ENCODE data around the gene OAT. TPM values are rescaled to one million over a fixed set of nuclear protein-coding genes. Genes with fewer than 3 reads are reported as not detected.

Gene OAT
- total and polyA plus RNA-seq, 2 donors (not counting 3 experiments of a cell fraction or from before 2014, with no cell fraction given): 69.9 to 90.8 TPM

- no peak overlapping the region for H2AFZ ChIP-seq (ENCODE audit: low read depth, low read length)
- dilution Hi-C loops (cut with MboI; ENCODE audit: extremely low pct_ligation_motif_present, low sequenced_read_pairs) (no loop called here), intact Hi-C loops (cut with micrococcal nuclease) (no loop called here)
- H3K9me3 ChIP-seq (replicated peaks; ENCODE audit: control insufficient read depth, insufficient read depth, low read length): no peaks in the 10 kb centered on the region
- DNase-seq (ENCODE audit: low read depth, low spot score): no peak
- H3K4me3 ChIP-seq (replicated peaks in 1 of 3; ENCODE audit: insufficient read depth in 1 of 3, low read depth in 1 of 3, low read length in 3 of 3): no peak overlapping the region
- no peaks in the 10 kb centered on the region for H3K36me3 ChIP-seq (ENCODE audit: control insufficient read depth in 2 of 2, extremely low read depth in 1 of 2, insufficient read depth in 2 of 2, low read length in 2 of 2)
- no peak for TF ChIP-seq CTCF (IDR thresholded peaks at IDR 0.05; ENCODE audit: extremely low read depth in 1 of 2, insufficient read depth in 1 of 2, low read depth in 1 of 2, low read length in 2 of 2)
- TF ChIP-seq JUN (IDR thresholded peaks at IDR 0.05; ENCODE audit: borderline replicate concordance, insufficient read depth, insufficient read length, low read depth): no peak
- no peak for TF ChIP-seq FOS (IDR thresholded peaks at IDR 0.05; ENCODE audit: borderline replicate concordance, insufficient read depth, low read length)
- TF ChIP-seq GATA2 (IDR thresholded peaks at IDR 0.05; ENCODE audit: insufficient read depth, insufficient read length, low read depth, low read length): no peak
- no peak for TF ChIP-seq POLR2A (IDR thresholded peaks at IDR 0.05; ENCODE audit: low read depth, low read length)
- FAIRE-seq: no peak
- CTCF ChIA-PET: interaction anchor here (0.9 kb wide), 1 partner anchor 355 kb away, joined by 6 read pairs; no protein-coding TSS in a partner anchor
- H3K4me2 ChIP-seq (ENCODE audit: insufficient read depth, low read length): no peak overlapping the region
- H4K20me1 ChIP-seq (replicated peaks; ENCODE audit: control insufficient read depth, extremely low read depth, insufficient read depth, low read length): no peaks in the 10 kb centered on the region
- no peaks in the 10 kb centered on the region for H3K9me1 ChIP-seq (replicated peaks; ENCODE audit: control insufficient read depth, extremely low read depth, insufficient read depth, low read length)
- no peaks in the 10 kb centered on the region for H3K27me3 ChIP-seq (ENCODE audit: control insufficient read depth in 2 of 2, insufficient read depth in 2 of 2, low read length in 2 of 2)
- H3K27ac ChIP-seq (ENCODE audit: insufficient read depth, low read depth, low read length): no peak overlapping the region
- POLR2A ChIA-PET: no interaction called here
- H3K4me1 ChIP-seq (ENCODE audit: control insufficient read depth, extremely low read depth, insufficient read depth, low read length): peaks cover 7% of the 10 kb centered on the region
- BruUV-seq (replicated peaks): no TSS peak
- H3K9ac ChIP-seq (replicated peaks; ENCODE audit: extremely low read depth, insufficient read depth, low read length): no peak overlapping the region
- no peaks in the 10 kb centered on the region for H3K79me2 ChIP-seq (ENCODE audit: control insufficient read depth, insufficient read depth, low read length)
Observed at GRCh38 chr10:124351481-124352220, 67.1 kb downstream of the OAT start.

GRCh38 chr10:124350806-124351205 is 67.9 kb downstream of the OAT start:
- ChIA-PET CTCF (no interaction called here), POLR2A (no interaction called here)
- no peaks in the 10 kb centered on the region for H3K36me3 ChIP-seq (ENCODE audit: control insufficient read depth in 2 of 2, extremely low read depth in 1 of 2, insufficient read depth in 2 of 2, low read length in 2 of 2)
- intact Hi-C loops (cut with micrococcal nuclease): no loop called here
- H3K9ac ChIP-seq (replicated peaks; ENCODE audit: extremely low read depth, insufficient read depth, low read length): no peak overlapping the region
- no peak for TF ChIP-seq POLR2A (IDR thresholded peaks at IDR 0.05; ENCODE audit: low read depth, low read length)
- H3K79me2 ChIP-seq (ENCODE audit: control insufficient read depth, insufficient read depth, low read length): no peaks in the 10 kb centered on the region
- dilution Hi-C loops (cut with MboI; ENCODE audit: extremely low pct_ligation_motif_present, low sequenced_read_pairs): no loop called here
- H2AFZ ChIP-seq (ENCODE audit: low read depth, low read length): no peak overlapping the region
- H4K20me1 ChIP-seq (replicated peaks; ENCODE audit: control insufficient read depth, extremely low read depth, insufficient read depth, low read length): no peaks in the 10 kb centered on the region
- H3K9me1 ChIP-seq (replicated peaks; ENCODE audit: control insufficient read depth, extremely low read depth, insufficient read depth, low read length): no peaks in the 10 kb centered on the region
- H3K4me1 ChIP-seq (ENCODE audit: control insufficient read depth, extremely low read depth, insufficient read depth, low read length): peaks cover 7% of the 10 kb centered on the region
- H3K27ac ChIP-seq (ENCODE audit: insufficient read depth, low read depth, low read length): no peak overlapping the region
- H3K4me2 ChIP-seq (ENCODE audit: insufficient read depth, low read length): no peak overlapping the region
- DNase-seq (ENCODE audit: low read depth, low spot score): no peak
- H3K9me3 ChIP-seq (replicated peaks; ENCODE audit: control insufficient read depth, insufficient read depth, low read length): no peaks in the 10 kb centered on the region
- no TSS peak for BruUV-seq (replicated peaks)
- H3K27me3 ChIP-seq (ENCODE audit: control insufficient read depth in 2 of 2, insufficient read depth in 2 of 2, low read length in 2 of 2): no peaks in the 10 kb centered on the region
- no peak overlapping the region for H3K4me3 ChIP-seq (replicated peaks in 1 of 3; ENCODE audit: insufficient read depth in 1 of 3, low read depth in 1 of 3, low read length in 3 of 3)
- no peak for FAIRE-seq
